Activated CD8-positive, alpha-beta memory T cell treated with anti-CD3 and anti-CD28 coated beads for 48 hours (primary cell): ENCODE data around the gene DNAJC5.
"Not testable (repeated sequence)": the region's sequence is repeated elsewhere in the genome, so short reads cannot be mapped to it uniquely, and the experiment has no call there.

Experiments used
- DNase-seq, 3 experiments: peaks; one replicate each; pipeline ENCODE4 v3.0.0-alpha.2; 2020; ENCODE audit warnings: low read depth in 2 of 3, low spot score in 2 of 3

The DNAJC5 gene

GRCh38 chr20:63966172-63966943, 71.4 kb downstream of the DNAJC5 start:
- DNase-seq: no peak

GRCh38 chr20:63966944-63967322, 72.0 kb downstream of the DNAJC5 start:
- DNase-seq: no peak

- no peak for DNase-seq
Observed at GRCh38 chr20:63967330-63968135, 72.6 kb downstream of the DNAJC5 start.

GRCh38 chr20:63968136-63968927, 73.4 kb downstream of the DNAJC5 start:
- no peak for DNase-seq

DNA sequence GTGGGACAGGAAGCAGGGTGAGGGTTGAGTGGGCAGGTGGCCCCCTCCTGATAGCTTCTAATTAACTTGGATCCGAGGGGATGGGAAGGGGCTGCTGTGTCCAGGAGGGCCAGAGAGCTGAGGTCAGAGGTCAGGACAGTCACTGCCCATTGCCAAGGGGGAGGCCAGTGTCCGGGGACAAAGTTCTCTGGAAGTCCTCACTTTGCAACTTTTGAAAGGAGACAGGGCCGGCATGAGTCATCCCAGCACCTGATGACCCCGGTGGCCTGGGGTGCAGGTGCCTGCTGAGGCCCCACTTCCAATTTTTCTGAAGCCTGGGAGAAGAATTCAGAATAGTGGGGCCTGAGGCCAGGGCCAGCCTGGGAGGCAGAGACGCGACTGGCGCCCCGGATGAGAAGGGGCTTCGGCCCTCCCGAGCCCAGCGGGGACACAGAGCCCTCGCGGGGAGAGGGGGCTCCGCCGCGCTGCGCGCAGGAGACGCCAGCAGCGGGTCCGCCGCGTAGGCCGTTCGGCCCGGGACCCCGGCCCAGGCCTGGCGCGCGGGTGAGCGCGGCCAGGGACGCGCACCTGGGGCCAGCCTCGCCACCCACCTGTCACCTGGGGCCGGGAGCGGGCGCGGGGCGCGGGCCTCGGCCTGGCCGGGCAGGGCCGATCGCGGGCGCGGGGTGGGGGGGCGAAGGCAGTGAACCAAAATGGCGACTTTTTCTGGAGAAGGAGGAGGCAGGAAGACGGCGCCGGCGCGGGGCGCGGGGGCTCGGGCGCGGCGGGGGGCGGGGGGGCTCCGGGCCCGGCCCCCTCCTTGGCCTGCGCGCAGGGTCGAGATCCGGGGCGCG, 74.2 kb downstream of the DNAJC5 start:
- DNase-seq: no peak

- DNase-seq: no peak
Observed at GRCh38 chr20:63969838-63970713, 75.2 kb downstream of the DNAJC5 start, which contains the start of gene ZNF512B. ZNF512B (minus strand) TSS chr20:63969930; CDS start chr20:63967950, 1,980 bp downstream.

- no peak for DNase-seq
Observed at GRCh38 chr20:63970714-63971431, 75.9 kb downstream of the DNAJC5 start.

GRCh38 chr20:63971960-63972311, 77.0 kb downstream of the DNAJC5 start:
- not testable (repeated sequence) for DNase-seq

- DNase-seq: no peak
Observed at GRCh38 chr20:63972312-63973159, 77.6 kb downstream of the DNAJC5 start.

DNA sequence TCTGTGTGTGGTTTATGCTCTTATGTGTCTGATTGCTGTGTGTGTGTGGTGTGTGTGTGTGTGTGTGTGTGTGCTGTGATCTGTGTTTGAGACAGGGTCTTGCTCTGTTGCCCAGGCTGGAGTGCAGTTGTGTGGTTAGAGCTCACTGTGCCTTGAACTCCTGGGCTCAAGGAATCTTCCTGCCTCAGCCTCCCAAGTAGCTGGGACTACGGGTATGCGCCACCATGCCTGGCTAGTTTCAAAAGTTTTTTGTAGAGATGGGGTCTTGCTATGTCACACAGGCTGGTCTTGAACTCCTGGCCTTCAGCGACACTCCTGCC, 78.2 kb downstream of the DNAJC5 start:
- DNase-seq: no peak

- DNase-seq: peak in 1 of 3 experiments; percentile 71
Observed at GRCh38 chr20:63973636-63974401, 78.9 kb downstream of the DNAJC5 start.

- DNase-seq: no peak
Observed at GRCh38 chr20:63974402-63975200, 79.7 kb downstream of the DNAJC5 start.

- DNase-seq: not testable (repeated sequence)
Observed at GRCh38 chr20:63976511-63976910, 81.6 kb downstream of the DNAJC5 start.

GRCh38 chr20:63976980-63977738, 82.2 kb downstream of the DNAJC5 start:
- DNase-seq: no peak

DNA sequence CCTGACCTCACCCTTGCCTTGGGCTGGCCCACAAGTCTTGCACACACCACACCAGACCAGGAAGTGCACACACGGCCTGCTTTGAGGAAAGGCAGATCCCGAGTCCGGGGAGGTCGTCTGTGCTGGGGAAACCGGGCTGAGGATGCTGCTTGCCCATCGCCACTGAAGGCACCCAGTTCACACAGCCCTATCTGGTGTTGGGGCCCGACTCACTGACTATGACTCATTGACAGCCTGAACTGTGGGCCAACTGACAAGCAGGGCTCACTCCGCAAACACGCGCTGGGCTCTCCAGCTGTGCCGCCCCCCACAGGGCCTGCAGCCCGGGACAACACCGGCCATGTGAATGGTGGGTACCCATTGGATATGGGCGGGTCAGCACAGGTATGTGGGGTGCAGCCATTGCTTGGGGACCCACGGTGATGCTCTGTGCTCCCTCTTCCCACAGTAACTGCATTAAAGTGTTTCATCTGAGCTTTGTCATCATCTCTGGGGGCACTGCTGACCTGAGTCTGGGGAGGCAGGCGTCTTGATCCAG, 82.9 kb downstream of the DNAJC5 start:
- peak in 2 of 3 experiments; percentile 51 to 62 for DNase-seq
